Endometrium (tissue), 2 donors: ENCODE data around the gene SLIT3.

Experiments used
- FAIRE-seq: peaks from 2 replicates; lab custom pipeline; 2012; peaks lifted over from hg19 to GRCh38; lab: Jason Lieb, UNC
- donor health status: control.
- donor health status: control.

The SLIT3 gene

GRCh38 chr5:168992016-168992415 lies 308.9 kb downstream of the SLIT3 start:
- no peak for FAIRE-seq

- FAIRE-seq = no peak
Measured at GRCh38 chr5:168991311-168991710, 309.6 kb downstream of the SLIT3 start.

GRCh38 chr5:168990679-168991078 lies 310.3 kb downstream of the SLIT3 start:
- no peak for FAIRE-seq

GRCh38 chr5:168989731-168990505 lies 311.0 kb downstream of the SLIT3 start:
- no peak for FAIRE-seq

GRCh38 chr5:168988699-168989098 lies 312.2 kb downstream of the SLIT3 start:
- FAIRE-seq = no peak

GRCh38 chr5:168987543-168988300 lies 313.2 kb downstream of the SLIT3 start:
- peak; percentile 70 for FAIRE-seq

GRCh38 chr5:168985454-168985853 lies 315.5 kb downstream of the SLIT3 start:
- no peak for FAIRE-seq

- FAIRE-seq = no peak
Measured at GRCh38 chr5:168984135-168984675, 316.7 kb downstream of the SLIT3 start.

- FAIRE-seq = no peak
Measured at GRCh38 chr5:168979135-168979534, 321.8 kb downstream of the SLIT3 start.

GRCh38 chr5:168978500-168978899 lies 322.4 kb downstream of the SLIT3 start:
- no peak for FAIRE-seq

GRCh38 chr5:168978015-168978414 lies 322.9 kb downstream of the SLIT3 start:
- no peak for FAIRE-seq

- no peak for FAIRE-seq
Measured at GRCh38 chr5:168976311-168976970, 324.5 kb downstream of the SLIT3 start.

- no peak for FAIRE-seq
Measured at GRCh38 chr5:168975331-168975730, 325.6 kb downstream of the SLIT3 start.

- no peak for FAIRE-seq
Measured at GRCh38 chr5:168974082-168974481, 326.9 kb downstream of the SLIT3 start.

- FAIRE-seq = no peak
Measured at GRCh38 chr5:168972731-168973130, 328.2 kb downstream of the SLIT3 start.

- FAIRE-seq = no peak
Measured at GRCh38 chr5:168971100-168971499, 329.8 kb downstream of the SLIT3 start.

- no peak for FAIRE-seq
Measured at GRCh38 chr5:168969326-168969886, 331.5 kb downstream of the SLIT3 start.

- FAIRE-seq = no peak
Measured at GRCh38 chr5:168967882-168968620, 332.9 kb downstream of the SLIT3 start.

GRCh38 chr5:168965638-168966037 lies 335.3 kb downstream of the SLIT3 start:
- FAIRE-seq = no peak

- no peak for FAIRE-seq
Measured at GRCh38 chr5:168964182-168964581, 336.8 kb downstream of the SLIT3 start.

- FAIRE-seq = no peak
Measured at GRCh38 chr5:168962306-168962705, 338.6 kb downstream of the SLIT3 start.

GRCh38 chr5:168961681-168962080 lies 339.3 kb downstream of the SLIT3 start:
- FAIRE-seq = no peak
